Endothelial cell of umbilical vein (primary cell): Measurements from ENCODE around the gene POU6F1. TPM values are rescaled to one million over a fixed set of nuclear protein-coding genes. Genes with fewer than 3 reads are reported as not detected.

Experiments
- BruUV-seq: library from RNA; stranded (reverse); fragments of 400-500 nt; replicated peaks from 2 replicates; lab custom pipeline; 2021; lab: Mats Ljungman, UMichigan
- CTCF ChIA-PET: fragments of 300-600, 350-600 bp; sonication (Branson Sonifier 250); formaldehyde crosslinking; loops from one replicate; lab custom pipeline; 2021; ENCODE audit warnings: antibody characterized with exemption, inconsistent platforms; lab: Charles Lee
- POLR2A ChIA-PET: fragments of 300-600, 350-600 bp; sonication (Branson Sonifier 250); formaldehyde crosslinking; loops from one replicate; lab custom pipeline; 2021; ENCODE audit warnings: antibody characterized with exemption, inconsistent platforms; lab: Charles Lee
- DNase-seq: peaks from one replicate; pipeline ENCODE4 v3.0.0-alpha.2; 2011; ENCODE audit warnings: low read depth, low spot score
- FAIRE-seq: peaks from 2 replicates; lab custom pipeline; 2011; peaks lifted over from hg19 to GRCh38; lab: Jason Lieb, UNC
- H2AFZ ChIP-seq: 2 replicates; pipeline ENCODE4 v1.6.0; 2012; ENCODE audit warnings: low read depth, low read length, control low read depth, inconsistent platforms
- H3K27ac ChIP-seq: 2 replicates; pipeline ENCODE4 v1.5.1; 2011; ENCODE audit warnings: low read depth, mild to moderate bottlenecking, control low read depth, low read length, moderate library complexity; ENCODE audit not compliant: insufficient read depth
- H3K27me3 ChIP-seq, 2 experiments: 2 replicates each; pipeline versions ENCODE4 v1.6.0 to v1.6.1; 2011; ENCODE audit warnings: low read length in 2 of 2, mixed read lengths in 1 of 2; ENCODE audit not compliant: control insufficient read depth in 2 of 2, insufficient read depth in 2 of 2
- H3K36me3 ChIP-seq, 2 experiments: 2 replicates in 1 of 2; 3 replicates in 1 of 2; pipeline ENCODE4 v1.5.1; 2011; ENCODE audit warnings: low read length in 2 of 2, mild to moderate bottlenecking in 1 of 2, moderate library complexity in 1 of 2; ENCODE audit not compliant: control insufficient read depth in 2 of 2, insufficient read depth in 2 of 2; ENCODE audit errors: extremely low read depth in 1 of 2
- H3K4me1 ChIP-seq: 3 replicates; pipeline ENCODE4 v1.5.1; 2011; ENCODE audit warnings: mild to moderate bottlenecking, low read length; ENCODE audit not compliant: control insufficient read depth, insufficient read depth; ENCODE audit errors: extremely low read depth
- H3K4me2 ChIP-seq: 2 replicates; pipeline ENCODE4 v1.6.1; 2011; ENCODE audit warnings: low read length, control low read depth, mixed read lengths; ENCODE audit not compliant: insufficient read depth
- H3K4me3 ChIP-seq, 3 experiments: fragments of 200-600 bp in 1 of 3; sonication (generic), shearing (Covaris generic) in 1 of 3; replicated peaks in 1 of 3; 2 replicates each; pipeline ENCODE4 v1.5.1; 2011 to 2016; ENCODE audit warnings: control low read depth in 3 of 3, low read length in 3 of 3, mild to moderate bottlenecking in 2 of 3, inconsistent platforms in 1 of 3, low read depth in 1 of 3, moderate library complexity in 1 of 3; ENCODE audit not compliant: insufficient read depth in 1 of 3
- H3K79me2 ChIP-seq: 2 replicates; pipeline ENCODE4 v1.6.0; 2012; ENCODE audit warnings: low read length, inconsistent platforms; ENCODE audit not compliant: control insufficient read depth, insufficient read depth
- H3K9ac ChIP-seq: replicated peaks from 2 replicates; pipeline ENCODE3; 2011; ENCODE audit warnings: low read length, control low read depth; ENCODE audit not compliant: insufficient read depth; ENCODE audit errors: extremely low read depth
- H3K9me1 ChIP-seq: replicated peaks from 3 replicates; pipeline ENCODE4 v1.6.0; 2011; ENCODE audit warnings: mild to moderate bottlenecking, low read length; ENCODE audit not compliant: control insufficient read depth, insufficient read depth; ENCODE audit errors: extremely low read depth
- H3K9me3 ChIP-seq: replicated peaks from 2 replicates; pipeline ENCODE4 v1.5.1; 2012; ENCODE audit warnings: low read length, inconsistent platforms; ENCODE audit not compliant: control insufficient read depth, insufficient read depth
- H4K20me1 ChIP-seq: replicated peaks from 2 replicates; pipeline ENCODE3; 2011; ENCODE audit warnings: mild to moderate bottlenecking, low read length; ENCODE audit not compliant: control insufficient read depth, insufficient read depth; ENCODE audit errors: extremely low read depth
- CTCF ChIP-seq, 2 donors: IDR thresholded peaks; 1 replicate in 1 of 2; 2 replicates in 1 of 2; pipeline ENCODE4 v1.5.1; 2011; ENCODE audit warnings: low read length in 2 of 2, mild to moderate bottlenecking in 2 of 2, moderate library complexity in 2 of 2, control low read depth in 1 of 2, inconsistent platforms in 1 of 2, low read depth in 1 of 2; ENCODE audit not compliant: insufficient read depth in 1 of 2; ENCODE audit errors: extremely low read depth in 1 of 2
- EZH2 ChIP-seq: IDR thresholded peaks from 2 replicates; pipeline ENCODE4 v1.6.1; 2012; ENCODE audit warnings: borderline replicate concordance, low read depth, mild to moderate bottlenecking, moderate library complexity, low read length, inconsistent platforms; ENCODE audit not compliant: severe bottlenecking
- FOS ChIP-seq: IDR thresholded peaks from 2 replicates; pipeline ENCODE4 v1.6.1; 2011; ENCODE audit warnings: mild to moderate bottlenecking, low read length, moderate library complexity, borderline replicate concordance; ENCODE audit not compliant: insufficient read depth
- GATA2 ChIP-seq: IDR thresholded peaks from 2 replicates; pipeline ENCODE4 v1.7.0; 2011; ENCODE audit warnings: low read depth, mild to moderate bottlenecking, moderate library complexity, mixed read lengths, low read length; ENCODE audit not compliant: insufficient read length, insufficient read depth
- JUN ChIP-seq: IDR thresholded peaks from 2 replicates; pipeline ENCODE4 v1.6.1; 2011; ENCODE audit warnings: borderline replicate concordance, low read depth; ENCODE audit not compliant: insufficient read length, insufficient read depth
- MAX ChIP-seq: IDR thresholded peaks from 2 replicates; pipeline ENCODE4 v1.6.1; 2011; ENCODE audit not compliant: insufficient read depth, insufficient read length
- MYC ChIP-seq: IDR thresholded peaks from one replicate; pipeline ENCODE4 v1.6.1; 2011; ENCODE audit warnings: mild to moderate bottlenecking, low read depth, low read length
- POLR2A ChIP-seq: IDR thresholded peaks from 2 replicates; pipeline ENCODE4 v1.6.1; 2012; ENCODE audit warnings: low read depth, mild to moderate bottlenecking, control low read depth, low read length
- POLR2AphosphoS5 ChIP-seq: IDR thresholded peaks from 2 replicates; pipeline ENCODE4 v1.6.1; 2012; ENCODE audit warnings: low read depth, mild to moderate bottlenecking, control low read depth, low read length, moderate library complexity; ENCODE audit not compliant: insufficient read depth
- dilution Hi-C: fragments of 300-500 bp; cut with MboI; formaldehyde crosslinking; loops from one replicate; pipeline ENCODE4 v1.15.0; 2019; ENCODE audit warnings: low sequenced_read_pairs; ENCODE audit not compliant: extremely low pct_ligation_motif_present
- intact Hi-C: fragments of 100-400 bp; cut with micrococcal nuclease; formaldehyde crosslinking; loops from one replicate; pipeline ENCODE4 v1.10.0; 2022
- polyA plus RNA-seq, 4 experiments: library from polyadenylated mRNA; depleted of rRNA in 3 of 4; stranded (reverse) in 3 of 4; unstranded in 1 of 4; fragments of >200 nt; gene quantifications; 2 replicates each; pipeline versions ENCODE4 v1.2.1 to v1.2.3, GENCODE V29; 2011 to 2012; ENCODE audit warnings: missing spikeins in 1 of 4
- total RNA-seq: library from RNA; stranded (reverse); gene quantifications from 2 replicates; pipeline ENCODE4 v1.2.3, GENCODE V29; 2021

POU6F1 gene
- total and polyA plus RNA-seq, 2 donors (not counting 3 experiments of a cell fraction or from before 2014, with no cell fraction given): 5.4 to 14.4 TPM

GRCh38 chr12:51214895-51215294, 3.0 kb downstream of the POU6F1 start:
- Histone ChIP-seq H3K79me2 (no peaks in the 10 kb centered on the region), H4K20me1 (no peaks in the 10 kb centered on the region), H3K4me1 (peaks cover 16% of the 10 kb centered on the region), H3K9me1 (no peaks in the 10 kb centered on the region), H3K36me3 (no peaks in the 10 kb centered on the region), H2AFZ (no peak overlapping the region), H3K9ac (no peak overlapping the region), H3K27me3 (no peaks in the 10 kb centered on the region), H3K9me3 (no peaks in the 10 kb centered on the region), H3K4me3 (no peak overlapping the region), H3K27ac (no peak overlapping the region), H3K4me2 (no peak overlapping the region)
- dilution Hi-C loops (no loop called here), intact Hi-C loops (loop anchor here (5.0 kb wide), 2 partner anchors 57 to 133 kb away; partner anchors contain the start of genes CSRNP2 and SMAGP)
- ChIA-PET POLR2A (no interaction called here), CTCF (interaction anchor here (2.1 kb wide), 1 partner anchor 10 kb away, joined by 5 read pairs; no protein-coding TSS in a partner anchor)
- FAIRE-seq (no peak), DNase-seq (no peak)
- TF ChIP-seq JUN: no peak
- no peak for TF ChIP-seq MAX
- TF ChIP-seq POLR2AphosphoS5: no peak
- TF ChIP-seq EZH2: no peak
- no peak for TF ChIP-seq MYC
- no peak for TF ChIP-seq POLR2A
- no peak for TF ChIP-seq GATA2
- TF ChIP-seq CTCF (IDR thresholded peaks at IDR 0.05; ENCODE audit: extremely low read depth in 1 of 2, insufficient read depth in 1 of 2, low read depth in 1 of 2, low read length in 2 of 2): no peak
- no peak for TF ChIP-seq FOS
- BruUV-seq: no TSS peak
